HepG2 (cell line): ENCODE measurements around the gene ZNF3. TPM values are rescaled to one million over a fixed set of nuclear protein-coding genes. Genes with fewer than 3 reads are reported as not detected.
A peak's percentile ranks its signal among the peaks of the same experiment; 100 is the strongest.

Source experiments
- HIVEP1 ChIP-seq: sonication (generic); formaldehyde crosslinking; IDR thresholded peaks from 2 replicates; pipeline ENCODE4 v1.4.0; 2020; ENCODE audit warnings: mild to moderate bottlenecking, missing genetic modification reagents
- PHB2 ChIP-seq: fragments of 450-650 bp; IDR thresholded peaks from 2 replicates; pipeline ENCODE4 v1.6.1; 2018; ENCODE audit not compliant: partially characterized antibody
- ZFP1 ChIP-seq: IDR thresholded peaks from 2 replicates; pipeline ENCODE4 v1.6.1; 2016
- ZKSCAN5 ChIP-seq: sonication (generic); formaldehyde crosslinking; IDR thresholded peaks from 2 replicates; pipeline ENCODE4 v1.5.1; 2020; ENCODE audit warnings: mild to moderate bottlenecking, missing genetic modification reagents
- ZNF205 ChIP-seq: IDR thresholded peaks from 2 replicates; pipeline ENCODE4 v1.6.1; 2018; ENCODE audit warnings: missing biosample characterization, missing genetic modification reagents
- ZNF225 ChIP-seq: sonication (generic); formaldehyde crosslinking; IDR thresholded peaks from 2 replicates; pipeline ENCODE4 v1.4.0; 2020; ENCODE audit warnings: mild to moderate bottlenecking, missing genetic modification reagents
- ZNF263 ChIP-seq: sonication (generic); formaldehyde crosslinking; IDR thresholded peaks from 2 replicates; pipeline ENCODE4 v1.4.0; 2020; ENCODE audit warnings: missing genetic modification reagents
- ZNF335 ChIP-seq: sonication (generic); formaldehyde crosslinking; IDR thresholded peaks from 2 replicates; pipeline ENCODE4 v1.4.0; 2020; ENCODE audit warnings: missing genetic modification reagents
- ZNF337 ChIP-seq: sonication (generic); formaldehyde crosslinking; IDR thresholded peaks from 2 replicates; pipeline ENCODE4 v1.5.1; 2020; ENCODE audit warnings: missing genetic modification reagents, low read depth, mild to moderate bottlenecking, borderline replicate concordance
- ZNF431 ChIP-seq: sonication (generic); formaldehyde crosslinking; IDR thresholded peaks from 2 replicates; pipeline ENCODE4 v1.9.0; 2022; ENCODE audit warnings: missing genetic modification reagents, low read depth, mild to moderate bottlenecking, borderline replicate concordance
- ZNF552 ChIP-seq: sonication (generic); formaldehyde crosslinking; IDR thresholded peaks from 2 replicates; pipeline ENCODE4 v1.9.0; 2022; ENCODE audit warnings: missing genetic modification reagents, mild to moderate bottlenecking, borderline replicate concordance
- ZNF672 ChIP-seq: sonication (generic); formaldehyde crosslinking; IDR thresholded peaks from 2 replicates; pipeline ENCODE4 v1.8.1; 2022; ENCODE audit warnings: missing genetic modification reagents
- polyA plus RNA-seq, 8 experiments: library from polyadenylated mRNA; depleted of rRNA in 3 of 8; stranded (reverse) in 7 of 8; unstranded in 1 of 8; fragments of >200 nt; fragmentation: Illumina TruSeq in 4 of 8; extraction: Trizol in 4 of 8; gene quantifications; 2 replicates each; pipeline versions ENCODE4 v1.2.1 to v1.2.3, GENCODE V29; 2011 to 2016; ENCODE audit warnings: low read depth in 4 of 8, missing spikeins in 1 of 8, mixed read lengths in 1 of 8; ENCODE audit not compliant: insufficient read depth in 1 of 8
- total RNA-seq, 5 experiments: library from RNA; depleted of rRNA; stranded (reverse); fragments of >200 nt; fragmentation: Illumina TruSeq; extraction: Trizol; gene quantifications; 2 replicates each; pipeline ENCODE4 v1.2.3, GENCODE V29; 2016; ENCODE audit warnings: low read depth in 1 of 5
- TF ChIP-seq, protein P1 (sequence below), 2 experiments: sonication (generic) in 1 of 2; formaldehyde crosslinking in 1 of 2; IDR thresholded peaks; 2 replicates each; pipeline versions ENCODE4 v1.4.0 to v1.6.1; 2016 to 2020; ENCODE audit warnings: borderline replicate concordance in 1 of 2, low read depth in 1 of 2, mild to moderate bottlenecking in 1 of 2, missing genetic modification reagents in 1 of 2
- TF ChIP-seq, protein P2 (sequence below): sonication (generic); formaldehyde crosslinking; IDR thresholded peaks from 2 replicates; pipeline ENCODE4 v1.8.1; 2023; ENCODE audit warnings: mild to moderate bottlenecking, missing genetic modification reagents, borderline replicate concordance
- TF ChIP-seq, protein P3 (sequence below): sonication (generic); IDR thresholded peaks from 2 replicates; pipeline ENCODE4 v1.6.1; 2016; ENCODE audit warnings: low read depth, borderline replicate concordance
- TF ChIP-seq, protein P4 (sequence below): sonication (generic); formaldehyde crosslinking; IDR thresholded peaks from 2 replicates; pipeline ENCODE4 v1.8.1; 2022; ENCODE audit warnings: mild to moderate bottlenecking, missing genetic modification reagents
- TF ChIP-seq, protein P5 (sequence below): sonication (generic); formaldehyde crosslinking; IDR thresholded peaks from 2 replicates; pipeline ENCODE4 v1.4.0; 2020; ENCODE audit warnings: mild to moderate bottlenecking, missing genetic modification reagents, borderline replicate concordance
- TF ChIP-seq, protein P6 (sequence below): sonication (generic); formaldehyde crosslinking; IDR thresholded peaks from 2 replicates; pipeline ENCODE4 v1.4.0; 2020; ENCODE audit warnings: low read depth, mild to moderate bottlenecking, missing genetic modification reagents

Gene ZNF3
- total and polyA plus RNA-seq, 2 of the 13 experiments (the other 11 are each of a cell fraction or from before 2014, with no cell fraction given): 33.7 to 56.9 TPM

DNA sequence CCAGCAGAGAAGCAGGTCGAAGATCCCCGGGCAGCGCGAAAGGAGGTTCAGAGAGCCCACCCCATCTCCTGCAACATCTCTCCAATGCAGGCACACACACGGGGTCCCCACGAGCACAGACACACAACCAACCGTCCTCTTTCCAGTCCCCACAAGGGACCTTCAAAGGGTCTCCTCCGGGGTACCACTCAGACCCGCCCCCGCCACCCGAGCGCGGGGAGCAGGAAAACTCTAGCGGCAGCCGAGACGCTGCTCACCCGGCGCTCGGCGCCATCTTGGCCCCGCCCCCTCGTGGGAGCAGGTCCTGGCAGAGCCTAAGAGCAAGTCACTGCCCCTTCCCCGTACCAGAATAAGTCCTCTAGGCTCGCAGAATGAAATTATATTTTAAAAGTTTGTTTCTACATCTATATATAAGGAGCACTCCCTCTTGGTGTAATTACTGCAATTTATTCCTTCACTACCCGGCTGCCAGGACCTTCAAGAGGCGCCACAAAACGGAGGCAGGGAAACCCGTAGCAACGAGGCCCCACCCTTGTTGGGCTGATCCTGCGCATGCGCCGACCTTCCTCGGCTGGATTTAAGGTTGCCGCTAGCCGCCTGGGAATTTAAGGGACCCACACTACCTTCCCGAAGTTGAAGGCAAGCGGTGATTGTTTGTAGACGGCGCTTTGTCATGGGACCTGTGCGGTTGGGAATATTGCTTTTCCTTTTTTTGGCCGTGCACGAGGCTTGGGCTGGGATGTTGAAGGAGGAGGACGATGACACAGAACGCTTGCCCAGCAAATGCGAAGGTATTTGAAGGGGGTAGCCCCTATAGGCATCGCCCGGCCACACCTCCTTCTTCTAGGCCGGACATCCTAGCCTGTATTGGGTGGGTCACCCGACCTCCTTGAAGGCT lies 37.8 kb upstream of the ZNF3 start, which contains the start of the genes CNPY4 and TAF6 (continued):
- TF ChIP-seq, protein P1, sequence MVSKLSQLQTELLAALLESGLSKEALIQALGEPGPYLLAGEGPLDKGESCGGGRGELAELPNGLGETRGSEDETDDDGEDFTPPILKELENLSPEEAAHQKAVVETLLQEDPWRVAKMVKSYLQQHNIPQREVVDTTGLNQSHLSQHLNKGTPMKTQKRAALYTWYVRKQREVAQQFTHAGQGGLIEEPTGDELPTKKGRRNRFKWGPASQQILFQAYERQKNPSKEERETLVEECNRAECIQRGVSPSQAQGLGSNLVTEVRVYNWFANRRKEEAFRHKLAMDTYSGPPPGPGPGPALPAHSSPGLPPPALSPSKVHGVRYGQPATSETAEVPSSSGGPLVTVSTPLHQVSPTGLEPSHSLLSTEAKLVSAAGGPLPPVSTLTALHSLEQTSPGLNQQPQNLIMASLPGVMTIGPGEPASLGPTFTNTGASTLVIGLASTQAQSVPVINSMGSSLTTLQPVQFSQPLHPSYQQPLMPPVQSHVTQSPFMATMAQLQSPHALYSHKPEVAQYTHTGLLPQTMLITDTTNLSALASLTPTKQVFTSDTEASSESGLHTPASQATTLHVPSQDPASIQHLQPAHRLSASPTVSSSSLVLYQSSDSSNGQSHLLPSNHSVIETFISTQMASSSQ (IDR thresholded peaks at IDR 0.05; ENCODE audit: low read depth): no peak
- TF ChIP-seq, protein P1 (CRISPR knock-in tag; IDR thresholded peaks at IDR 0.05; ENCODE audit: borderline replicate concordance): peak; percentile 30; the same call in 1 of the 2 replicates
- TF ChIP-seq ZNF552 (CRISPR knock-in tag) (no peak), ZFP1 (CRISPR knock-in tag) (no peak), ZNF205 (CRISPR knock-in tag) (no peak), ZNF337 (no peak), PHB2 (no peak), HIVEP1 (CRISPR knock-in tag) (peak; percentile 25; the same call in 1 of the 2 replicates), ZNF225 (no peak), ZKSCAN5 (CRISPR knock-in tag) (no peak), ZNF335 (0 out of 2 replicates have a peak, but pooled peaks have one; percentile 50), ZNF672 (CRISPR knock-in tag) (no peak), ZNF263 (CRISPR knock-in tag) (peak; percentile 57), ZNF431 (CRISPR knock-in tag) (no peak)
- TF ChIP-seq, protein P2, sequence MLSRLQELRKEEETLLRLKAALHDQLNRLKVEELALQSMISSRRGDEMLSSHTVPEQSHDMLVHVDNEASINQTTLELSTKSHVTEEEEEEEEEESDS (CRISPR knock-in tag): no peak
- TF ChIP-seq, protein P3, sequence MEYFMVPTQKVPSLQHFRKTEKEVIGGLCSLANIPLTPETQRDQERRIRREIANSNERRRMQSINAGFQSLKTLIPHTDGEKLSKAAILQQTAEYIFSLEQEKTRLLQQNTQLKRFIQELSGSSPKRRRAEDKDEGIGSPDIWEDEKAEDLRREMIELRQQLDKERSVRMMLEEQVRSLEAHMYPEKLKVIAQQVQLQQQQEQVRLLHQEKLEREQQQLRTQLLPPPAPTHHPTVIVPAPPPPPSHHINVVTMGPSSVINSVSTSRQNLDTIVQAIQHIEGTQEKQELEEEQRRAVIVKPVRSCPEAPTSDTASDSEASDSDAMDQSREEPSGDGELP: no peak
- TF ChIP-seq, protein P4, sequence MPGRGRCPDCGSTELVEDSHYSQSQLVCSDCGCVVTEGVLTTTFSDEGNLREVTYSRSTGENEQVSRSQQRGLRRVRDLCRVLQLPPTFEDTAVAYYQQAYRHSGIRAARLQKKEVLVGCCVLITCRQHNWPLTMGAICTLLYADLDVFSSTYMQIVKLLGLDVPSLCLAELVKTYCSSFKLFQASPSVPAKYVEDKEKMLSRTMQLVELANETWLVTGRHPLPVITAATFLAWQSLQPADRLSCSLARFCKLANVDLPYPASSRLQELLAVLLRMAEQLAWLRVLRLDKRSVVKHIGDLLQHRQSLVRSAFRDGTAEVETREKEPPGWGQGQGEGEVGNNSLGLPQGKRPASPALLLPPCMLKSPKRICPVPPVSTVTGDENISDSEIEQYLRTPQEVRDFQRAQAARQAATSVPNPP (CRISPR knock-in tag): no peak
- TF ChIP-seq, protein P5, sequence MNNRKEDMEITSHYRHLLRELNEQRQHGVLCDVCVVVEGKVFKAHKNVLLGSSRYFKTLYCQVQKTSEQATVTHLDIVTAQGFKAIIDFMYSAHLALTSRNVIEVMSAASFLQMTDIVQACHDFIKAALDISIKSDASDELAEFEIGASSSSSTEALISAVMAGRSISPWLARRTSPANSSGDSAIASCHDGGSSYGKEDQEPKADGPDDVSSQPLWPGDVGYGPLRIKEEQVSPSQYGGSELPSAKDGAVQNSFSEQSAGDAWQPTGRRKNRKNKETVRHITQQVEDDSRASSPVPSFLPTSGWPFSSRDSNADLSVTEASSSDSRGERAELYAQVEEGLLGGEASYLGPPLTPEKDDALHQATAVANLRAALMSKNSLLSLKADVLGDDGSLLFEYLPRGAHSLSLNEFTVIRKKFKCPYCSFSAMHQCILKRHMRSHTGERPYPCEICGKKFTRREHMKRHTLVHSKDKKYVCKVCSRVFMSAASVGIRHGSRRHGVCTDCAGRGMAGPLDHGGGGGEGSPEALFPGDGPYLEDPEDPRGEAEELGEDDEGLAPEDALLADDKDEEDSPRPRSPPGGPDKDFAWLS (CRISPR knock-in tag): no peak
- TF ChIP-seq, protein P6, sequence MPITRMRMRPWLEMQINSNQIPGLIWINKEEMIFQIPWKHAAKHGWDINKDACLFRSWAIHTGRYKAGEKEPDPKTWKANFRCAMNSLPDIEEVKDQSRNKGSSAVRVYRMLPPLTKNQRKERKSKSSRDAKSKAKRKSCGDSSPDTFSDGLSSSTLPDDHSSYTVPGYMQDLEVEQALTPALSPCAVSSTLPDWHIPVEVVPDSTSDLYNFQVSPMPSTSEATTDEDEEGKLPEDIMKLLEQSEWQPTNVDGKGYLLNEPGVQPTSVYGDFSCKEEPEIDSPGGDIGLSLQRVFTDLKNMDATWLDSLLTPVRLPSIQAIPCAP: no peak
